ENCODE measurements around the gene CFAP221.

The CFAP221 gene

DNA sequence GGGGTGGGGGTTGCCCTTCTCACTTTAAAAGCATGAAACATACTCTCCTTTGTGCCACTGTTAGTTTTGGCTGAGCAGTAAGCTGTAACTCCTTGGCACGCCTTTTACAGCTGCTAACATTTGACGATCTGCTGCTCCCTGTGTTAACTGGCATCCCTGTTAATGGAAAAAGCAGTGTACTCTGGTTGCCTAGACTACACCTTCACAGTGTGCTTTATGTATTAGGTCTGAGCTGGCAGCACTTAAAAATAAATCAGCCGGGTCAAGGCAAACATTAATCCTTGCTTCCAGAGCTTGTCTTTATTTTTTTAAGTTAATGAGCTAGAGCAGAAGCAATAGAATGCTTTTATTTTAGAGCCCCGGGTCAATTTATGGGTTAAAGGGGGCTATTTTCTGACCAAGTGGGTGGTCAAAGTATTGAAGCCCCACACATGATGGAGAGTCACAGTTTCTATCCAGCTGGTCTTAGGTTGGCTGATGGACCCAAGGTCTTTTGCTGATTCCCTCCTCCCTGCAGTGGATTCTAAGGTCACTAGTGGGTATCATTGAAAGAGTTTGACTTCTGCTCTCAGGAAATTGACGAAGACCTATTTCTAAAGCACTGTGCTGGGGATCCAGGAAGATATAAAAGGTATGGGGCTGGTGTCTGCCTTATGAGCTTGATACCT is 54.5 kb downstream of the CFAP221 start:
- H3K36me3 ChIP-seq (ENCODE audit: insufficient read depth, low read length), result no peaks in the 10 kb centered on the region
- H3K4me1 ChIP-seq (ENCODE audit: insufficient read depth, low read length, poor library complexity, severe bottlenecking), result no peaks in the 10 kb centered on the region
- no peak overlapping the region for H3K4me3 ChIP-seq (ENCODE audit: low read length, poor library complexity, severe bottlenecking)
- no peak overlapping the region for H3K9ac ChIP-seq (ENCODE audit: low read depth, low read length, poor library complexity, severe bottlenecking)
- TF ChIP-seq, protein P1, sequence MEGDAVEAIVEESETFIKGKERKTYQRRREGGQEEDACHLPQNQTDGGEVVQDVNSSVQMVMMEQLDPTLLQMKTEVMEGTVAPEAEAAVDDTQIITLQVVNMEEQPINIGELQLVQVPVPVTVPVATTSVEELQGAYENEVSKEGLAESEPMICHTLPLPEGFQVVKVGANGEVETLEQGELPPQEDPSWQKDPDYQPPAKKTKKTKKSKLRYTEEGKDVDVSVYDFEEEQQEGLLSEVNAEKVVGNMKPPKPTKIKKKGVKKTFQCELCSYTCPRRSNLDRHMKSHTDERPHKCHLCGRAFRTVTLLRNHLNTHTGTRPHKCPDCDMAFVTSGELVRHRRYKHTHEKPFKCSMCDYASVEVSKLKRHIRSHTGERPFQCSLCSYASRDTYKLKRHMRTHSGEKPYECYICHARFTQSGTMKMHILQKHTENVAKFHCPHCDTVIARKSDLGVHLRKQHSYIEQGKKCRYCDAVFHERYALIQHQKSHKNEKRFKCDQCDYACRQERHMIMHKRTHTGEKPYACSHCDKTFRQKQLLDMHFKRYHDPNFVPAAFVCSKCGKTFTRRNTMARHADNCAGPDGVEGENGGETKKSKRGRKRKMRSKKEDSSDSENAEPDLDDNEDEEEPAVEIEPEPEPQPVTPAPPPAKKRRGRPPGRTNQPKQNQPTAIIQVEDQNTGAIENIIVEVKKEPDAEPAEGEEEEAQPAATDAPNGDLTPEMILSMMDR (conservative IDR thresholded peaks at IDR 0.05; ENCODE audit: low read length), result no peak
- TF ChIP-seq EZH2phosphoT487 (IDR thresholded peaks at IDR 0.05; ENCODE audit: borderline replicate concordance), result no peak
- no peaks in the 10 kb centered on the region for H4K20me1 ChIP-seq (ENCODE audit: insufficient read depth, low read length, poor library complexity, severe bottlenecking)
- no peaks in the 10 kb centered on the region for H3K27me3 ChIP-seq (ENCODE audit: insufficient read depth, low read length, poor library complexity, severe bottlenecking)
- no peaks in the 10 kb centered on the region for H3K9me3 ChIP-seq (ENCODE audit: insufficient read depth, low read depth, low read length)
- H3F3A ChIP-seq (ENCODE audit: low read depth), result no peaks in the 10 kb centered on the region
- H2AFZ ChIP-seq (ENCODE audit: low read length), result no peak overlapping the region
- H3K79me2 ChIP-seq (ENCODE audit: insufficient read depth, low read length), result no peaks in the 10 kb centered on the region
- H3K4me2 ChIP-seq (ENCODE audit: low read depth, low read length, poor library complexity, severe bottlenecking), result no peak overlapping the region
- no peaks in the 10 kb centered on the region for H3K9me2 ChIP-seq (replicated peaks; ENCODE audit: low read depth, low read length)

DNA sequence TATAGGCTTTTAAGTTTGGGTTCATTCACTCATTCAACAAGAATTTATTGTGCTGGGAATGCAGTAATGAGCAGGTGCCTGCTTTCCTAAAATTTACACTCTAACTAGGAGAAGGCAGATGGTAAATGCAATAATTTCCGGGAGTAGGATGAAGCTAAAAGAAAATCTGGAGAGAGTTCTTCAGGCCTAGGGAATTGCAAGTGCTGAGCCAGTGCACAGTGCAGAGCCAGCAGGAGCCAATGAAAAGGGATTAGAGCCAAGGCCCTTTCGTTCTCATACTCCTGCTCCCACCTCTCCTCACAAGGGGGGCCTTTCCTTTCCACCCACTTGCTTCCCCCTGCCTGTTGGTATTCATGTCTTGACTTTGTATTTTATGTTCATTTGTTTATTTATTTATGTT is 55.1 kb downstream of the CFAP221 start:
- Histone ChIP-seq H3K79me2 (ENCODE audit: insufficient read depth, low read length) (no peaks in the 10 kb centered on the region), H3F3A (ENCODE audit: low read depth) (no peaks in the 10 kb centered on the region), H2AFZ (ENCODE audit: low read length) (no peak overlapping the region), H3K9ac (ENCODE audit: low read depth, low read length, poor library complexity, severe bottlenecking) (no peak overlapping the region), H3K9me2 (replicated peaks; ENCODE audit: low read depth, low read length) (no peaks in the 10 kb centered on the region), H3K9me3 (ENCODE audit: insufficient read depth, low read depth, low read length) (no peaks in the 10 kb centered on the region), H3K27me3 (ENCODE audit: insufficient read depth, low read length, poor library complexity, severe bottlenecking) (no peaks in the 10 kb centered on the region), H3K36me3 (ENCODE audit: insufficient read depth, low read length) (no peaks in the 10 kb centered on the region), H4K20me1 (ENCODE audit: insufficient read depth, low read length, poor library complexity, severe bottlenecking) (no peaks in the 10 kb centered on the region), H3K4me2 (ENCODE audit: low read depth, low read length, poor library complexity, severe bottlenecking) (no peak overlapping the region), H3K4me3 (ENCODE audit: low read length, poor library complexity, severe bottlenecking) (no peak overlapping the region), H3K4me1 (ENCODE audit: insufficient read depth, low read length, poor library complexity, severe bottlenecking) (no peaks in the 10 kb centered on the region)
- TF ChIP-seq, protein P1 (conservative IDR thresholded peaks at IDR 0.05; ENCODE audit: low read length), result no peak
- TF ChIP-seq EZH2phosphoT487 (IDR thresholded peaks at IDR 0.05; ENCODE audit: borderline replicate concordance), result no peak

DNA sequence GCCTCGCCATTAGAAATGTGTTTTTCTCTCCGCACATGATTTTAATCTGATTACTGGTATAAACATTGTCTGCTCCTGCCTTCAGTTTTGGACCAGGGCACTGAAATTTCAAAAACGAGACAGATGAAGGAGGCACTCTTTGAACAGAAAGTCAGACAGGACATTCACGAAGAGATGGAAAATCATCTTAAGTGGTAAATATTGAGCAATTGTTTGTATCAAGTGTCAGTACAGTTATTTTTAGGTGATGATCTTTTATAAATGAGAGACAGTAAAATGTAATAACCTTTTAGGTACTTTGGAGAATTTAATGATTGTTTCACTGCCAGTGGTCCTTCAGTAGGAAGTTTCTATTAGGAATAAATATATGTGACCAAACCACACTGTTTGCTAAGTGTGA is 60.8 kb downstream of the CFAP221 start:
- no peaks in the 10 kb centered on the region for H3K9me2 ChIP-seq (replicated peaks; ENCODE audit: low read depth, low read length)
- no peaks in the 10 kb centered on the region for H3K79me2 ChIP-seq (ENCODE audit: insufficient read depth, low read length)
- no peak overlapping the region for H3K4me3 ChIP-seq (ENCODE audit: low read length, poor library complexity, severe bottlenecking)
- H3K27me3 ChIP-seq (ENCODE audit: insufficient read depth, low read length, poor library complexity, severe bottlenecking), result no peaks in the 10 kb centered on the region
- no peaks in the 10 kb centered on the region for H3K4me1 ChIP-seq (ENCODE audit: insufficient read depth, low read length, poor library complexity, severe bottlenecking)
- TF ChIP-seq, protein P1 (conservative IDR thresholded peaks at IDR 0.05; ENCODE audit: low read length), result no peak
- TF ChIP-seq EZH2phosphoT487 (IDR thresholded peaks at IDR 0.05; ENCODE audit: borderline replicate concordance), result no peak
- no peak overlapping the region for H2AFZ ChIP-seq (ENCODE audit: low read length)
- no peaks in the 10 kb centered on the region for H3K36me3 ChIP-seq (ENCODE audit: insufficient read depth, low read length)
- no peaks in the 10 kb centered on the region for H3F3A ChIP-seq (ENCODE audit: low read depth)
- no peak overlapping the region for H3K9ac ChIP-seq (ENCODE audit: low read depth, low read length, poor library complexity, severe bottlenecking)
- H3K9me3 ChIP-seq (ENCODE audit: insufficient read depth, low read depth, low read length), result no peaks in the 10 kb centered on the region
- H3K4me2 ChIP-seq (ENCODE audit: low read depth, low read length, poor library complexity, severe bottlenecking), result no peak overlapping the region
- H4K20me1 ChIP-seq (ENCODE audit: insufficient read depth, low read length, poor library complexity, severe bottlenecking), result no peaks in the 10 kb centered on the region
